ENCODE data around the gene AFF3. TPM values are rescaled to one million over a fixed set of nuclear protein-coding genes. Genes with fewer than 3 reads are reported as not detected.

The AFF3 gene
- total and polyA plus RNA-seq, 2 of the 8 experiments (the other 6 are each of a cell fraction or from before 2014, with no cell fraction given) = 0.27 to 3.0 TPM

GRCh38 chr2:99854236-99854852 lies 288.0 kb downstream of the AFF3 start (continued):
- TF ChIP-seq RFX5 (IDR thresholded peaks at IDR 0.05; ENCODE audit: borderline replicate concordance, low read depth, low read length) (no peak), NRF1 (IDR thresholded peaks at IDR 0.05; ENCODE audit: low read depth, low read length) (no peak), EP300 (IDR thresholded peaks at IDR 0.05; ENCODE audit: borderline replicate concordance in 1 of 2, low read depth in 2 of 2, low read length in 2 of 2) (no peak), TAF7 (optimal IDR thresholded peaks at IDR 0.05; ENCODE audit: borderline replicate concordance, low read depth, low read length) (no peak), POLR2AphosphoS5 (IDR thresholded peaks at IDR 0.05; ENCODE audit: low read depth, low read length) (no peak), JUND (IDR thresholded peaks at IDR 0.05; ENCODE audit: low read length) (no peak)
